Occipital lobe (tissue), 2 donors: ENCODE measurements around the gene TMIGD1. TPM values are rescaled to one million over a fixed set of nuclear protein-coding genes. Genes with fewer than 3 reads are reported as not detected.

Experiments
- DNase-seq: peaks from one replicate; lab custom pipeline; 2025; lab: John Stamatoyannopoulos, UW
- total RNA-seq: library from RNA; depleted of rRNA; stranded (reverse); fragments of >200 nt; gene quantifications from one replicate; pipeline ENCODE4 v1.2.3, GENCODE V29; 2014

The TMIGD1 gene, protein sequence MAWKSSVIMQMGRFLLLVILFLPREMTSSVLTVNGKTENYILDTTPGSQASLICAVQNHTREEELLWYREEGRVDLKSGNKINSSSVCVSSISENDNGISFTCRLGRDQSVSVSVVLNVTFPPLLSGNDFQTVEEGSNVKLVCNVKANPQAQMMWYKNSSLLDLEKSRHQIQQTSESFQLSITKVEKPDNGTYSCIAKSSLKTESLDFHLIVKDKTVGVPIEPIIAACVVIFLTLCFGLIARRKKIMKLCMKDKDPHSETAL
- total RNA-seq: not detected

DNA sequence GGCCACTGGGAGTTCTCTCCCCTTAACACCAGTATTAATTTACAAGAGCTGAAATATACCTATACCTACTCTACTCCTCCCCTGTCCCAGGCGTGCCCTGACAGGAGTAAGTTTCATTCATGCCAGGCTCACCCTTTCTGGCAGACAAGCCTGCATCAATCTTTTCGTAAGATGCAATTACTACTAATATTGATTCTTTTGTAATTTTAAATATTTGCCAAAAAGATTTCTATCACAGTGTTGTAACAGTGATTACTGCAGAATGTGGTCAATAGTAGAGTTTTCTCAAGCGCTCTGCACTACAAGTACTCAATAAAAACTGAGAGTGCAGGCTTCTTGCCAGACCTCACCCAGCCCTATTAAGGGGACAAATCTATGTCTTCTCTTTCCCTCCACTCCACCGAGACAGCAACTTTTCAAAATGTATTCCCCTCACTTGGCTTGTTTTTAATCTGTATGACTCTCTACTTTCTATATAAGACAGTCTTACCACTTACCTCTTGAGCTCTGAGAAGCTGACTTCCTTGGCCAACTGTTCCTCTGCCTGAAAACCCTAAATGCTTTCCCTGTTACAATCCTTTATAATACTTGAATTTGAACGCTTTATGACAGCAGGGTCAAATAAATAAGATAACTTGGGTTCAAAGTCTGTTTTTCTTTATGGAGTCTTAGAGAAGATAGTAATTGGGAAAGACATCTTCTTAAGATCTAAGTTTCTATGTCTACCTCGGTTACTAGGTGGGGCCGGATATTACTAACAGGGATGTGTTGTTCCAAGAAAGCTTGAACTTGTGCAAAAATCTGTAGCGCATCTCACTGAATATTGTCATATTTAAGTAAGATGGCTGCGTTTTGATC is at the start of gene TMIGD1:
Gene TMIGD1 (minus strand): TSS at position 555 of the 858 bp plus-strand sequence. CDS start 1,924 bp downstream, outside the sequence.
- DNase-seq: no peak

- no peak for DNase-seq
Measured at GRCh38 chr17:30382345-30382744, 48.5 kb upstream of the TMIGD1 start.

DNA sequence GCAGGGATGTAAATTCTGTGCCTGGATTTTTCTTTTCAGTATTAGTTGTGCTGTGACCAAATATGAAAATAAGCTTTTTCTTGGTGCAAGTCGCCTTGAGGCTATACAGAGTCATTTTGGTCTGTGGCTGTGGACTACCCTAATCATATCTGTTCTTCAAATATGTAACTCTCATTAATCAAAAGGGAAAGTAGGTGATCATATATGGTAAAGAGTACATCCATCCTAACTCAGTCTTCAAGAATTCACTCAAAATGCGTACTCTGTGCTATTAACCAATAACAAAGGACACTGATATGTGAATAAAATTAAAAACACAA is 47.4 kb upstream of the TMIGD1 start:
- DNase-seq: no peak

- DNase-seq: no peak
Measured at GRCh38 chr17:30380643-30381339, 46.9 kb upstream of the TMIGD1 start.

DNA sequence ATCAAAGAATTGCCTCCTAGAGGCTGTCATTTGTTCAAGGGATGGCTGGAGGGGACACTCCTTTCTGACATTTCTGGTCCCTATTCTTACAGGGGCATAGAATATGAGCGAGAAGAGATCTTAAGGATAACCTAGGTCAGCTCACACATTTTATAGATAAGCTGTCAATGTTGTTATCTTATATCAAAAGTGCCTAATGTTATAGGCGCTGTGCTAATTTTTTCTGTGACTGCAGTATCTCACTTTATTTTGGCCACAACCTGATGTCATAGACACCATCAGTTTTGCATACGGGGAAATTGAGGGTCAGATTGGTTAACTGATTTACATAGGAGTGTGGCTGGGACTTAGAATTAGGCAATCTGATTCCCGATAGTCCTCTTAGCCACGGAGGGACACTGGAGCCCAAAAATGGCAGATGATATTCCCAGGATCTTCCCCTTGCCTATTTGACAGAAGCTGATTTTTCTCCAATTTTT is 46.1 kb upstream of the TMIGD1 start:
- no peak for DNase-seq

DNA sequence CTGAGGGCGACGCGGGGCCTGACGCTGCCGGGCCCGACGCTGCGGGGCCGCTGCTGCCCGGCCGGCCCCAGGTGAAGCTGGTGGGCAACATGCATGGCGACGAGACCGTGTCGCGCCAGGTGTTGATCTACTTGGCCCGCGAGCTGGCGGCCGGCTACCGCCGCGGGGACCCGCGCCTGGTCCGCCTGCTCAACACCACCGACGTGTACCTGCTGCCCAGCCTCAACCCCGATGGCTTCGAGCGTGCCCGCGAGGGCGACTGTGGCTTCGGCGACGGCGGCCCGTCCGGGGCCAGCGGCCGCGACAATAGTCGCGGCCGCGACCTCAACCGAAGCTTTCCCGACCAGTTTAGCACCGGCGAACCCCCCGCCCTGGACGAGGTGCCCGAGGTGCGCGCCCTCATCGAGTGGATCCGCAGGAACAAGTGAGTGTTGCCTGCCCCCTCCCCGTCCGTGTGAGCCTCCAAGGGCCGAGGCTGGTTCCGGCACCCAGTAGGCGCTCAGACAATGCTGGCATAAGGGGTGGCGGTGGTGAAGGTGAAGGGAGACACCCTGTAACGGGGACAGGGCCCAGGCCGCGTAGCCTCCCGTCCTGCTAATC is 45.5 kb upstream of the TMIGD1 start:
- no peak for DNase-seq

GRCh38 chr17:30378825-30379302 is 45.0 kb upstream of the TMIGD1 start, which contains the start of gene CPD:
Gene CPD, plus strand, starts transcription at chr17:30378927. Its CDS starts 54 bp downstream, at chr17:30378981.
- DNase-seq: peak; percentile 96

DNA sequence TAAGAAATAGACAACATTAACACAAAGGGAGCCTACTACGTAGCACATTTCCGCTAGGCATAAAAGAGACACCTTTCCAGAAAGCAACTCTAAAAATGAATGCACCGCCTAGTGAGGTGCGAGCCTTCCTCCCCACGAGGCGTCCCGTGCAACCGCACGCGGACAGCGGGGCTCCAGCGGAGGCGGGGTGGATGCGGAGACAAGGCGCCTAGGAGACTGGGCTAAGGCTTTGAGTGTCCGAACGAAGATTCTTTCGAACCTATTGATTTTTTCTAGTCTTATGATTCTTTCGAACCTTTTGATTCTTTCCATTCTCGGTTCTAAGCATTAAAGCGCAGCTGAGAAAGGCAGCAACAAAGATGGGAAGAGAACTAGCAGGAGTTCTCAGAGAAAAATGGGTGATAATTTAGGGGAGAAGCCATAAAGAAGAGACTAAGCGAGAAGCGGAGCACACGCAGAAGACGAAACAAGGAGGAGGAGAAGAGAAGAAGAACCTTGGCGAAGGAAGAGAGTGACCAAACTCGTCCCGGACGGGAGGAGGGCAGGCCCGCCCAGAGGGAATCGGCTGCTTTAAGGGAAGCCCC is 44.5 kb upstream of the TMIGD1 start:
- no peak for DNase-seq

DNA sequence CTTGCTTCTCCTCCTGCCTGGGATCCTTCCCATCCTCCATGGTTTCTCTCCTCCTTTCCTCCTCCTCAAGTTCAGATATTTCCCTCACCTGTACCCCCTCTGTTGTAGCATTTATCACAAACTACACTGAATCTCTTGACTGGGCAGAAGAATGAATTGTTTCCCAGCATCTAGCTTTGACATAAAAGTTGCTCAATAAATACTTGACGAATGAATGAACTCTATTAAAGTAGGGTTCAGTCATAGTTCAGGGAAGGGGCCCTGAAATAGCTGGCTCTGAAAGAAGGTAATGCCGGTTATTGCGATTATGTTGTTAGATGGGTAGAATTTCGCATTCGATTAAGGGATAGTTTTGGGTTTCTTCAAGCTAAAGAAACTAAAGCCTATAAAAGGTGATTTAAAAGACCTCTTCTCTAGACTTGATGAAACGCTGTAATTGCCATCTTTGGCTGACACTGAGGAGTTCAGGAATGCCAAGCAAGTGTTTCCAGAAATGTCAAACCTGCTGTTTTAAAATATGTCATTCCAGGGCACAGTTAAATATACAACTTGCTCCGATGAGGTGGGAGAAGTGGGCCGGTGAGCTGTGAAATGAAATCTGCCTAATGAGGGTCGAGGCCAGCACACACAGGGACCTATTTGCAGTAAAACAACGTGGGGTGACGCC is 43.9 kb upstream of the TMIGD1 start:
- no peak for DNase-seq

- DNase-seq: no peak
Measured at GRCh38 chr17:30376621-30377452, 43.0 kb upstream of the TMIGD1 start.

GRCh38 chr17:30375661-30376060 is 41.8 kb upstream of the TMIGD1 start:
- no peak for DNase-seq

DNA sequence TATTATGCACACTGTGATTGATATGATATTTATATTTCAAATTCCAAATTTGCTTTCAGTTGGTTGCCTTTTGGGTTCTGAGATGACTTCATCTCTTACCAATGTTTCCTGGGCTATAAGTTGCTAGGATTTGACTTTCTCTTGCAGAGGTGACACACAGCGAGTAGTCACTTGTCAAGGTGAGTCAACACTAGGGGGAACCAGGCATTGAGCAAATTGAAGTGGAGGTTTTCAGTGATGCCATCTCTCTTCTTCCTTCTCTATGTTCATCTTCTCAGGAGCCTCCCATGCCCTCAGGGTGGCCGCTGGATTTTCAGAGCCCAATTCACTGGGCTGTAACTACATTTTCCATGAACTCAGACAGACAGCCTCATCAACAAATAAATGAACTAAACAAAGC is 38.9 kb upstream of the TMIGD1 start:
- DNase-seq: no peak

DNA sequence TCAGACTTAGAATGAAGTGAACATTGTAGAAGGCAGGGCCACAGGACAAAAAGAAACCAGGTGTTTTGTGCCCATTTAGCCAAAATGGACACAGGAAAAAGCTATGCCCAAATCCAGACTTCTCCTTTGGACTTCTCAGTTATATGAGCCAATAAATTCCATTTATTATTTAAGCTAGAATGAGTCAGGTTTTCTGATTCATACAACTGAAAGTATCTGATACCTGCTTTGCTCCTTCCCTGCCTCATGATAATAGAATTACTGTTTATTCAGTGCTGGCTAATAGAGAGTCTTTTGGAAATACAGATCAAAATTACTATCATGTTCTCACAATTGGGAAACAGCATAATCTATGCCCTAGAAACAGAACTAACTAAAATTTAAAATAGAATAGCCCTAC is 36.1 kb upstream of the TMIGD1 start:
- no peak for DNase-seq

GRCh38 chr17:30368912-30369720 is 35.3 kb upstream of the TMIGD1 start:
- no peak for DNase-seq

DNA sequence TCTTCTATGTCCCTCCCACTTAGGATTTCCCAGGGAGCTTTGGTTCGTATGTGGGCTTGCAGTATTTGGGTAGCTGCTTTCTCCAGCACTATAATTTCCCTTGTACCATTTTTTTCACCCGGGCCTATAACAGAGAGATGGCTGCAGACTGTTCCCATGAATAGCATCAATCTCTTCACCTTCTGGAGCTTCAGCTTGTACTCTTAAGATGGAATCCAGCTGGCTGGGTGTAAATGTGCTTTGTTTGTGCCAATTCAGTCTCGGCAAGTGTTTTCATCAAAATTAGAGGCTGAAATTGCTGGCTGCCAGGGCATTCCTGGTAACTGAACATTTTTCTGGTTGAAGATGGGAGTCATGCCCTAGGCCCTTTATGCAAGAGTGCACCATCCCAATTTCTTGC is 32.7 kb upstream of the TMIGD1 start:
- DNase-seq: no peak

- peak; percentile 39 for DNase-seq
Measured at GRCh38 chr17:30363715-30364202, 29.9 kb upstream of the TMIGD1 start.

DNA sequence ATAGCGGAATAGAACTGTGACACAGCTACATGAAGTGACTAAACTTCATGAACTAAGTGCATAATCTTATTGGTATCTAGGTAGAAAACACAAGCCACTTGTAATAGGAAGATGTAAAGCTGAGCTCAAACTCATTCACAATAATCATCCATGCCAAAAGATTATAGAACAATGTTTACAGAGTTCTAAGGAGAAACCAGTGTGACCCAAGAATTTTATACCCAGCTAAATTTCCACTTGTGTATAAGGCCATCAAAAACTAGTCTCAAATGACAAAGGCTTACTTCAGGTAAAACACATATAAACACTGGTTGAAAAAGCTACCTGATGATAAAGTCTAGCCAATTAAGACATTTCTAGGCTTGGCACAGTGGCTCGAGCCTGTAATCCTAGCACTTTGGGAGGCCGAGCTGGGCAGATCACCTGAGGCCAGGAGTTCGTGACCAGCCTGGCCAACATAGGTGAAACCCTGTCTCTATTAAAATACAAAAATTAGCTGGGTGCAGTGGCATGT is 28.0 kb upstream of the TMIGD1 start:
- DNase-seq: no peak

DNA sequence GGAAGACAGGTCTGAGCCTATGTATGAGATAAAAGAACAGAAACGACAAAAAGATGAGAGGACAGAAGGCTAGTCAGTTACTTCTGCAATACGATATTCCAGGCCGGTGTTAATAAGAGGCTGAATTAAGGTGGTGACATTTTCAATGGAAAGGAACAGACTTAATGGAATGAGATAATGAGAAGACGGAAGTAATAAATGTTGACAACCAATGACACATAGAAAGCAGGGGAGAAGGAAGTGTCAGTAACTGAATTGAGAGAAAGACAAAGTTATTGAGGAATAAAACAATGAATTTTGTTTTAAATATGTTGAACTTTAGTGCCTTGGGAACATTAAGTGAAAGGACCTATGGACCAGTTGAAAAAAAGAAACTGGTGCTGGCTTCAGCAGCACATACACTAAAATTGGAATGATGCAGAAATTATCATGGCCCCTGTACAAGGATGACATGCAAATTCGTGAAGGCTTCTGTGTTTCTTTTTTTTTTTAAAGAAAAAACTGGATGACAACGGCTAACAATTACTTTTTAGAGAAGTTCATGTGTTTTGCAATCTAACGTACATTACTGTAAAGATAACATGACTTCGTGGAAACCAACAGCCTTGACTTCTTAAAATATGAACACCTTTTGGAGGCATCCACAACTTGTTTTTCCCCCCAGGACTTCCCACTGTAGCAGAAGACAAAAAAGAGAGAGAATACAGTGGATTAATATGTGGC is 26.4 kb upstream of the TMIGD1 start:
- no peak for DNase-seq
